Liver (tissue), 9 donors: ENCODE results near the gene CPA5. TPM values are rescaled to one million over a fixed set of nuclear protein-coding genes. Genes with fewer than 3 reads are reported as not detected.

ENCODE experiments used
- DNase-seq: peaks from one replicate; pipeline ENCODE4 v3.0.0-alpha.2; 2017; ENCODE audit warnings: low spot score
- H3K27ac ChIP-seq, 2 donors: one replicate each; pipeline ENCODE4 v1.7.0; 2013; ENCODE audit warnings: inconsistent platforms in 2 of 2, low read length in 2 of 2, control low read depth in 1 of 2, low read depth in 1 of 2, mild to moderate bottlenecking in 1 of 2
- H3K27me3 ChIP-seq, 4 donors: one replicate each; pipeline versions ENCODE4 v1.6.1 to v1.7.0; 2013; ENCODE audit warnings: low read length in 3 of 4, inconsistent platforms in 1 of 4, mild to moderate bottlenecking in 1 of 4, moderate library complexity in 1 of 4; ENCODE audit not compliant: control insufficient read depth in 4 of 4, insufficient read depth in 4 of 4
- H3K36me3 ChIP-seq, 4 donors: one replicate each; pipeline versions ENCODE4 v1.6.1 to v1.7.0; 2013; ENCODE audit warnings: low read length in 3 of 4, mild to moderate bottlenecking in 3 of 4, low read depth in 1 of 4, moderate library complexity in 1 of 4; ENCODE audit not compliant: control insufficient read depth in 4 of 4, insufficient read depth in 3 of 4
- H3K4me1 ChIP-seq, 4 donors: one replicate each; pipeline versions ENCODE4 v1.6.1 to v1.7.0; 2013; ENCODE audit warnings: low read length in 3 of 4, mild to moderate bottlenecking in 3 of 4, moderate library complexity in 1 of 4; ENCODE audit not compliant: control insufficient read depth in 4 of 4, insufficient read depth in 4 of 4
- H3K4me3 ChIP-seq, 3 donors: one replicate each; pipeline versions ENCODE4 v1.6.1 to v1.7.0; 2013; ENCODE audit warnings: low read length in 3 of 3, control low read depth in 1 of 3, low read depth in 1 of 3, mild to moderate bottlenecking in 1 of 3
- H3K9ac ChIP-seq, 2 donors: one replicate each; pipeline ENCODE4 v1.7.0; 2013; ENCODE audit warnings: low read length in 2 of 2, mild to moderate bottlenecking in 2 of 2, moderate library complexity in 2 of 2, control low read depth in 1 of 2, low read depth in 1 of 2
- H3K9me3 ChIP-seq, 4 donors: one replicate each; pipeline versions ENCODE4 v1.6.1 to v1.7.0; 2013; ENCODE audit warnings: low read length in 3 of 4; ENCODE audit not compliant: control insufficient read depth in 4 of 4
- ATF3 ChIP-seq: IDR thresholded peaks from 2 replicates; pipeline ENCODE4 v1.6.1; 2016; ENCODE audit warnings: antibody characterized with exemption
- CTCF ChIP-seq: fragments of 150-350 bp; IDR thresholded peaks from 2 replicates; pipeline ENCODE4 v1.5.1; 2017; ENCODE audit warnings: improper control_type of control experiment, low read depth, low read length; ENCODE audit not compliant: missing input control
- EGR1 ChIP-seq, 2 donors: IDR thresholded peaks; 2 replicates each; pipeline ENCODE4 v1.6.1; 2016 to 2018; ENCODE audit warnings: antibody characterized with exemption in 2 of 2, low read depth in 2 of 2
- FOXA1 ChIP-seq: IDR thresholded peaks from 2 replicates; pipeline ENCODE4 v1.6.1; 2016; ENCODE audit warnings: antibody characterized with exemption
- FOXA2 ChIP-seq: IDR thresholded peaks from 2 replicates; pipeline ENCODE4 v1.6.1; 2016; ENCODE audit warnings: antibody characterized with exemption
- GABPA ChIP-seq, 2 donors: IDR thresholded peaks in 1 of 2; conservative IDR thresholded peaks in 1 of 2; 2 replicates each; pipeline ENCODE4 v1.6.1; 2016; ENCODE audit warnings: antibody characterized with exemption in 2 of 2, mild to moderate bottlenecking in 1 of 2, moderate library complexity in 1 of 2
- HNF4A ChIP-seq, 2 donors: conservative IDR thresholded peaks; 2 replicates each; pipeline ENCODE4 v1.6.1; 2016; ENCODE audit warnings: antibody characterized with exemption in 2 of 2, mild to moderate bottlenecking in 2 of 2
- HNF4G ChIP-seq: IDR thresholded peaks from 2 replicates; pipeline ENCODE4 v1.6.1; 2016; ENCODE audit warnings: antibody characterized with exemption
- JUND ChIP-seq, 2 donors: IDR thresholded peaks; 2 replicates each; pipeline ENCODE4 v1.6.1; 2016; ENCODE audit warnings: antibody characterized with exemption in 2 of 2
- MAX ChIP-seq: IDR thresholded peaks from 2 replicates; pipeline ENCODE4 v1.6.1; 2016; ENCODE audit warnings: antibody characterized with exemption
- NR2F2 ChIP-seq: IDR thresholded peaks from 2 replicates; pipeline ENCODE4 v1.6.1; 2016; ENCODE audit warnings: antibody characterized with exemption
- RAD21 ChIP-seq, 2 donors: IDR thresholded peaks; 2 replicates each; pipeline ENCODE4 v1.6.1; 2016; ENCODE audit warnings: antibody characterized with exemption in 2 of 2, mild to moderate bottlenecking in 2 of 2
- REST ChIP-seq: IDR thresholded peaks from 2 replicates; pipeline ENCODE4 v1.6.1; 2016; ENCODE audit warnings: antibody characterized with exemption, mild to moderate bottlenecking
- RXRA ChIP-seq, 2 donors: IDR thresholded peaks; 2 replicates each; pipeline ENCODE4 v1.6.1; 2017 to 2018; ENCODE audit warnings: antibody characterized with exemption in 2 of 2, mild to moderate bottlenecking in 1 of 2
- SP1 ChIP-seq: IDR thresholded peaks from 2 replicates; pipeline ENCODE4 v1.6.1; 2018; ENCODE audit warnings: antibody characterized with exemption, mild to moderate bottlenecking
- TAF1 ChIP-seq: conservative IDR thresholded peaks from 2 replicates; pipeline ENCODE4 v1.6.1; 2016; ENCODE audit warnings: antibody characterized with exemption, mild to moderate bottlenecking
- YY1 ChIP-seq: IDR thresholded peaks from 2 replicates; pipeline ENCODE4 v1.6.1; 2016; ENCODE audit warnings: antibody characterized with exemption, mild to moderate bottlenecking
- ZBTB33 ChIP-seq: IDR thresholded peaks from 2 replicates; pipeline ENCODE4 v1.6.1; 2016; ENCODE audit warnings: antibody characterized with exemption
- WGBS: extraction: QIAGEN DNeasy Blood & Tissue Kit; methylation state at CpG from one replicate; pipeline ENCODE4 v1.1.7; 2013; 5-methylcytosine and 5-hydroxymethylcytosine counted together
- polyA plus RNA-seq, 2 donors: library from polyadenylated mRNA; stranded (reverse) in 1 of 2; unstranded in 1 of 2; fragments of 200-250 nt in 1 of 2; fragments of >200 nt in 1 of 2; fragmentation: Nextera tagmentation in 1 of 2; extraction: Ambion mirVana in 1 of 2; gene quantifications; one replicate each; pipeline versions ENCODE4 v1.2.1 to v1.2.3, GENCODE V29; 2013 to 2015
- total RNA-seq, 2 donors: library from RNA; depleted of rRNA; stranded (reverse); fragments of >200 nt; gene quantifications; one replicate each; pipeline ENCODE4 v1.2.3, GENCODE V29; 2014
- donor health status: healthy.
- donor health status: healthy.
- donor health status: healthy.
- donor health status: healthy.
- donor health status: healthy.

The CPA5 gene
- total and polyA plus RNA-seq, 4 donors = 0.33 TPM; not detected in 3

GRCh38 chr7:130342701-130343380 is 1.8 kb upstream of the CPA5 start:
- Histone ChIP-seq H3K9ac (no peak overlapping the region), H3K27me3 (peaks cover 0 to 2% (median 0%) of the 10 kb centered on the region in 4 donors), H3K36me3 (no peaks in the 10 kb centered on the region), H3K27ac (no peak overlapping the region), H3K4me3 (no peak overlapping the region), H3K9me3 (no peaks in the 10 kb centered on the region), H3K4me1 (no peaks in the 10 kb centered on the region)
- 76% methylated on average over 3 of the region's 3 CpGs for WGBS
- TF ChIP-seq CTCF = no peak
- TF ChIP-seq FOXA2 = no peak
- TF ChIP-seq HNF4A (conservative IDR thresholded peaks at IDR 0.05) = no peak
- no peak for TF ChIP-seq RXRA (IDR thresholded peaks at IDR 0.05)
- TF ChIP-seq RAD21 (IDR thresholded peaks at IDR 0.05) = no peak
- no peak for TF ChIP-seq FOXA1
- no peak for TF ChIP-seq NR2F2
- no peak for TF ChIP-seq GABPA (IDR thresholded peaks at IDR 0.05 in 1 of 2, conservative IDR thresholded peaks at IDR 0.05 in 1 of 2)
- TF ChIP-seq REST = no peak
- no peak for TF ChIP-seq TAF1
- TF ChIP-seq MAX = no peak
- TF ChIP-seq ATF3 = no peak
- TF ChIP-seq YY1 = no peak
- TF ChIP-seq SP1 = no peak
- TF ChIP-seq ZBTB33 = no peak
- no peak for TF ChIP-seq EGR1 (IDR thresholded peaks at IDR 0.05; ENCODE audit: low read depth in 2 of 2)
- no peak for TF ChIP-seq JUND (IDR thresholded peaks at IDR 0.05)
- TF ChIP-seq HNF4G = no peak
- no peak for DNase-seq
